NCI-H510A treated with DMSO at 0.1 percent for 48 hours (cell line): ENCODE results near the gene SORCS2.
A peak's percentile ranks its signal among the peaks of the same experiment; 100 is the strongest.

Experiments used
- DNase-seq: peaks from one replicate; lab custom pipeline; 2025; lab: John Stamatoyannopoulos, UW

SORCS2 gene

GRCh38 chr4:7306021-7306965, 114.0 kb downstream of the SORCS2 start:
- no peak for DNase-seq

DNA sequence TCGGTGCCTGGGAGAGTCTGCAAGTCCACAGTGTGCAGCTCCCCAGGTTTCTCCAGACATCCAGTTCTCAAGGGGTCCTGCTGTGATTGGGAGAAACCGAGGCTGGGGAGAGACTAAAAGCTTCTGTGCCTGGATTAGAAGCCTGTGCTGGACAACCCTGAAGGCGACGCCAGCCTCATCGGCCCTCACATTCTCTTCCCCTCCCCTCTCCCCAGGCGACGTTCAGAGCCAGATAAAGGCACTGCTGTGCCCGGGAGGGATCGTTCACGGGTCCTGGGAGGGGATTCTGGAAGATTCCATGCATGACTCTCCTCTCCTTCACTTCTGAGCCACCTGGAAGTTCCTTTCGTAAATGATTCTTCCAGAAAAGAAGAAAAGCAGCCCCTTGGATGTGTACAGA, 114.6 kb downstream of the SORCS2 start:
- no peak for DNase-seq

DNA sequence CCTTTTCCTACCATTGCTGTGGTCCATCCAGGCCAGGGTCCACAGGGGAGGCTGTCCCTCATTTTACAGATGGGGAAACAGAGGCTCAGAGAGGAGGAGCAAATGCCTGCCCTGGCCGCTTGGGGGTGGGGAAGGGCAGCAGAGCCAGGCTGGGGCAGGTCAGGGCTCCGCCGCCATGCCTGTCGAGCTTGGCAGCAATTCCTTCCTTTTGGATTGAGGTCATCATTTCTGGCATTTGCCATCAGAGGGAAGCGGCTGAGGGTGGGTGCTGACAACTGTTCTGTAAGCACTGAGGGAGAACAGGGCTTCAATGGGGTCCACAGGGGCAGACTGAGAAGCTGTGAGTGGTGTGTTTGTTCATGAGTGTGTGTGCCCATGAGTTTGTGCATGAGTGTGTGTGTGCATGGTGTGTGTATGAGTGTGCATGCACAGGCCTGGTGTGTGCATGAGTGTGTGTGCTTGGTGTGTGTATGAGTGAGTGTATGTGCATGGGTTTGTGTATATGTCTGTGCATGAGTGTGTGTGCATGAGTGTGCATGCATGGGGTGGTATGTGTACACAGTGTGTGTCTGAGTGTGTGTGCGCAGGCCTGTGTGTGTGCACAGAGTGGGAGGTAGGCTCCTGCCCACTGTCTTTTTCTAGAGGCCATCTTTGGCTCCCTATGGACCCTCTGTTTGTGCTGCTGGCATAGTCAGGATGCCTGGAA, 115.2 kb downstream of the SORCS2 start:
- DNase-seq = no peak

- no peak for DNase-seq
These were observed 116.8 kb downstream of the SORCS2 start for GRCh38 chr4:7309181-7309580.

DNA sequence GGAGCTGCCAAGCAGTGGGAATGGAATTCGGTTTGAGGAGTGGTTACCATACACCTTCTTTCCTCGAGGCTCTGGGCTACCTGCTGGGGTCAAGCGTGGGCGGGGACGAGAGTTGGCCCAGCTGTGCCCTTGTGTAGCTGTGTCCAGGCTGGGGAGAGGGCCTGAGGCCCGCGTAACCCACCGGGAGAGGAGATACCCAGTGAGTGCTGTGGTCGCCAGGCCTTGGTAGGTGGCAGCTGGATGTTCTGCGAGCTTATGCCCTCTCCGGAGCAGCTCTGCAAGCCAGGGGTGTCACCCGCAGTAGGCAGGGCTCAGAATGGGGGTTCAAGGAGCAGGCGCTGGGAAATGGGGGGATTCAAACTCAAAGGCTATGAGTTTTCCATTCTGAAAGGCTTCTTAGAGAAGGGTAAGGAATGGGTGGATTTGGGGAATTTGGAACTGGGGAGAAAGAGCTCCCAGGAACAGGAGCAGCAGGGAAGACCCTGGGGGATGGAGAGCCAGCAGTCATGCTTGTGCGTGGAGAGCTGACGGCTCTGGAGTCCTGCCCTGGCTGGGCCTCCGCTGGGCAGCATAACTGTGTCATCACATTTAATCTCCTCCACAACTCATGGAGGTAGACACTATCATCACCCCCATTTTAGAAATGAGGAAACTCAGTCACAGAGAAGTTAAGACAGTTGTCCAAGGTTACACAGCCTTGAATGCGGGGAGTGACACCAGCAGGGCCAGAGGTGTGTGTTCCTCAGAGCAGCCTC, 117.5 kb downstream of the SORCS2 start:
- no peak for DNase-seq

- DNase-seq = no peak
These were observed 118.1 kb downstream of the SORCS2 start for GRCh38 chr4:7310451-7310850.

DNA sequence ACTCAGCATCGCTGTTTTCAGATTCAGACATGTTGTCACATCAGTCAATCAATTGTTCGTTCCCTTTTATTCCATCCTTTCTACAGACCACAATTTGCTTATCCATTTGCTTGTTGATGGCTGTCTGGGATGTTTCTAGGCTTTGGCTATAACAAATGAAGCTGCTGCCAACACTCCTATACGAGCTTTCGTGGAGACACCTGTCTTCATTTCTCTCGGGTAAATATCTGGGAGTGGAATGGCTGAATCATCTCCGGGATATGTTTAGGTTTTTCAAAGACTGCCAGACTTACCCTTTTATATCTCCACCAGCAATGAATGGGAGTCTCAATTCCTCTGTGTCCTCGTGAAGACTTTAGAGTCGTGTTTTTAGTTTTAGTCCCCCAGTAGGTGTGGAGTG, 118.9 kb downstream of the SORCS2 start:
- no peak for DNase-seq

GRCh38 chr4:7312691-7313090, 120.4 kb downstream of the SORCS2 start:
- no peak for DNase-seq

GRCh38 chr4:7313347-7313811, 121.0 kb downstream of the SORCS2 start:
- DNase-seq = no peak

GRCh38 chr4:7313991-7314390, 121.7 kb downstream of the SORCS2 start:
- DNase-seq = no peak

DNA sequence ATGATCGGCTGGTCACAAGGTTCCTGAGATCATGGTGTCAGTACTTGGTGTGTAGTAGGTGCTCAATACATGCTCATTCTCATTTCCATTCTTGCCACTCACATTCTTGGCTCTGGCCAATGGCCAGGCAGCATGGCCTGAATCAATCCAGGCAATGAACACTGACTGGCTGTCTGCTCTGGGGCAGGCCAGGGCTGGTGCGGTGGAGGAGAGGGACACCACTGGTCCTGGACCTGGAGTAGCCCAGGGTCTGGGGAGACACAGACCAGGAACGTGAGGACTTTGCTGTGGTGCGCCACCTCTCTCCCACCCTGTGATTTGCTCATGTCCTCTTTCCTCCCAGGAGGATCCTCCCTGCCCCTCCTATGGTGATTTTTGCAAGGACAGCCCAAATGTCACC, 122.9 kb downstream of the SORCS2 start:
- no peak for DNase-seq

DNA sequence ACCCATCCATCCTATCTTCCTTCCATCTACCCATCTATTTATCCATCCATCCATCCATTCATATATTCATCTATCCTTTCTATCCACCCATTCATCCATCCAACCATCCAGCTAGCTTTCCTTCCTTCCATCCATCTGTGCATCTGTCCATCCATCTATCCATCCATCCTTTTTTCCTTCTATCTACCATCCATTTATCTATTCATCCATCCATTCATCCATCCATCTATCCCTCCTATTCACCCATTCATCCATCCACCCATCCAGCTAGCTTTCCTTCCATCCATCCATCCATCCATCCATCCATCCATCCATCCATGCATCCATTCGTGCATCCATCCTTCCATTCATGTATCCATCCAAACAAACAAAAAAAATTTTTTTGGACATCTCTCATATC, 123.6 kb downstream of the SORCS2 start:
- DNase-seq = no peak

- no peak for DNase-seq
These were observed 126.7 kb downstream of the SORCS2 start for GRCh38 chr4:7319024-7319423.

DNA sequence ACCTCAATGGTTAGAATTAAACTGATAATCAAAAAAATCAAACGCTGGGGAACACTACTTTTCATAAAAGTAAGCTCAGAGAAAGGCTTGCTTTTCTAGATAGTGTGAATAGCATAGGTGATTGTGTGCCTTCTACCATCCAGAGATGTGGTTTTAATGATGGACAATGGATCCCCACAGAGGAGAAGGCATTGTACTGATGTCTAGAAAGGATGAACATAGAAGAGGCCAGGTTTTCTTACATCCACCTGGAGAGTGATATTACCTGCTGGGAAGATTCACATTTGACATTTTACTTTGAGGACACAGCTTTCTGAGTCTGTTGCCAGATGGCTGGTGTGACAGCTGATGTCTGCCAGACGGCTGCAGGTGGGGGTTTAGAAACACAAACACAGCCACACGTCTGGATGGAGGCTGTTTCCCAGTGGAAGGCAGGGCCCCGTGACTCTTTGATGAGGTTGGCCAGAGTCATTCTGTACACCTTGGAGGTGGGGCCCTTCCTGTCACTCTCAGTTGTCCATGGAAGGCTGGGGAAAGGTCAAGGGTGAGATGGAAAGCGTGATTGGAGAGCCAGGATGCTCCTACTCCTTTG, 128.0 kb downstream of the SORCS2 start:
- DNase-seq = peak; percentile 58

GRCh38 chr4:7322166-7322991, 130.0 kb downstream of the SORCS2 start:
- no peak for DNase-seq

- DNase-seq = no peak
These were observed 131.1 kb downstream of the SORCS2 start for GRCh38 chr4:7323461-7323871.

DNA sequence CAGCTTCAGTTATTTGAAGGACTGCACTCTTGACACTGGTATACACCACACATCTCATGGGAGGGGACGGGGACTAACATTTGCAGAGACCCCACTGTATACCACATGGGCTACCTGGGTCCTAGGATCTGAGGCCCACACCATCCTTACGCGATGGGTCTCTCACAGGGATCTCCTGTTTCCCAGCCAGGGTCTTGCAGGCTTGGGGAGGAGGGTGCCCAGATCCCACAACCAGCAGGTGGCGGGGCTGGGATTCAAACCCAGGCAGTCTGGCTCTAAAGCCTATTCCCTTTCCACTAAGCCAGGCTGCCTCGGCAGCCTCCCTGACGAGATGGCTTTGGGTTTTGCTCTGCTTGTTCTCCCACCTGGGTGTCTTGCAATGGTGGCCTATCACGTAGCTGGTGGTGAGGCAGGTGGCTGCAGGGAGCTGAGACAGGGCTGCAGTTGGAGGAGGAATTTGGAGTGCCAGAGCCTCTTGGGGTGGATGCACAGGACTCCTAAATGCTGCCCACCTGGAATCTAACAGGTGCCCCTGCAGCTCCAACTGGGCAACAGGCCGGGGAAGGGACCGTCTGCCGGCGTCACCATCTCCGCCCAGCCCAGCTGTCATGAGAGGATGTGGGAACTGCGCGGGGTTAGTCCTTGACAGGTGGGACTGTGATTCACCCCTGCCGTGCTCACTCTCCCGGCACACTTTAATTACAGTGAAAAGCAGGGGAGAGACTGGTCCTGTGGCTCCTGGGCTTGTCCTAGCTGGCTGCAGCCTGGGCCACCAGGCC, 131.7 kb downstream of the SORCS2 start:
- peak; percentile 94 for DNase-seq

DNA sequence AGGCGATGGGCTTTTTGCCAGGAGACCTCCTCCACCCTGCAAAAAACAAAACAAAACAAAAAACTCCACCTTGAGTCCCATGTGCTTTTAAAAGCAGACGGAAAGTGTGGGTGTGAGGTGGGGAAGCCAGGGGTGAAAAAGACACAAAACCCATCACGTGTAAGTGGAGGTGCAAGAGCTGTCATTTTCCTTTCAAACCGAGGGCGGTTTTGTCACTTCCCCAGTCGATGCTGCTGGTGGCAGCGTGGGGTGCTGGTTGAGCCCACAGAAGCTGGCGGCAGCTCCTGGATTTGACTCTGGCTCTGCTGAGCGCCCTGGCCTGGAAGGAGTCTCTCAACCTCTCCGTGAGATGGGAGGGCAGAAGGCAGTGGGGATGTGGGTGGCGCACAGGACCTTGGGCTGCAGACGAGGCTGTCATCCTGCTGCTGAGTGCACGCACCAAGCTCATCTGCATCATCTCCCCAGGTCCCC, 132.3 kb downstream of the SORCS2 start:
- peak; percentile 73 for DNase-seq

DNA sequence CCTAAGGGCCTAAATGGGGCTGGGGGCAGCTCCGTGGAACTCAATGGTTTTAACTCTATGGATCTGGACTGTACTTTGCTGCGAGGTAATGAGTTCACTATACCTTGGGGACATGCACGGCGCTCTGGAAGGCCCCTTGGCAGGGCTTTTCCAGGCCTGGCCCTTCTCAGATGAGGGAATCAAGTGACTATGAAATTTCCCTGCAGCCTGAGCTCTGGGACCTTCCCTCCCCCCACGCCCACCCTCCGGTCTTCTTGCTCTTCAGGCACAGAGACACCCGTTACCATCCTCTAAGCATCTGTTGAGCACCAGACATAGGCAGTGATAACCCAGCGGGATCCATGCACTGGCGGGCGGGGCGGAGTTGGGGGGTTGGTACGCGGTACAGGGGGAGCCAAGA, 133.2 kb downstream of the SORCS2 start:
- DNase-seq = no peak

- DNase-seq = no peak
These were observed 134.0 kb downstream of the SORCS2 start for GRCh38 chr4:7326306-7326692.
